Lower leg skin (tissue), 4 donors: ENCODE results near the gene GNG7. TPM values are rescaled to one million over a fixed set of nuclear protein-coding genes. Genes with fewer than 3 reads are reported as not detected.
"Not testable (repeated sequence)": the region's sequence is repeated elsewhere in the genome, so short reads cannot be mapped to it uniquely, and the experiment has no call there.

Source experiments
- DNase-seq, 2 donors: peaks; one replicate each; pipeline ENCODE4 v3.0.0-alpha.2; 2019; ENCODE audit warnings: low spot score in 2 of 2
- H3K4me3 ChIP-seq: fragments of 200-600 bp; sonication (generic); 2 replicates; pipeline ENCODE4 v1.5.1; 2017; ENCODE audit warnings: mild to moderate bottlenecking, low read depth; ENCODE audit not compliant: poor library complexity, severe bottlenecking
- POLR2A ChIP-seq, 2 donors: fragments of 450-650 bp; IDR thresholded peaks; one replicate each; pipeline ENCODE4 v1.6.1; 2016 to 2017; ENCODE audit warnings: antibody characterized with exemption in 2 of 2, mild to moderate bottlenecking in 1 of 2, moderate library complexity in 1 of 2
- WGBS, 2 donors: methylation state at CpG; one replicate each; pipeline ENCODE4 v1.1.5; 2018; 5-methylcytosine and 5-hydroxymethylcytosine counted together
- intact Hi-C: fragments of 100-400 bp; cut with DNase I; formaldehyde crosslinking; loops from one replicate; pipeline ENCODE4 v1.15.0; 2023; ENCODE audit warnings: low total_unique reads
- total RNA-seq, 4 donors: library from RNA; depleted of rRNA; stranded (reverse); fragments of >200 nt; gene quantifications; one replicate each; pipeline ENCODE4 v1.1.0, GENCODE V29; 2016
- TF ChIP-seq, protein P1 (sequence below), 3 donors: fragments of 450-650 bp; IDR thresholded peaks; one replicate each; pipeline ENCODE4 v1.5.1; 2016; ENCODE audit warnings: antibody characterized with exemption in 3 of 3, mild to moderate bottlenecking in 3 of 3, moderate library complexity in 2 of 3

GNG7 gene
- total RNA-seq, 4 donors from 2014 or later: 0.59 to 3.4 (median 2.4) TPM

DNA sequence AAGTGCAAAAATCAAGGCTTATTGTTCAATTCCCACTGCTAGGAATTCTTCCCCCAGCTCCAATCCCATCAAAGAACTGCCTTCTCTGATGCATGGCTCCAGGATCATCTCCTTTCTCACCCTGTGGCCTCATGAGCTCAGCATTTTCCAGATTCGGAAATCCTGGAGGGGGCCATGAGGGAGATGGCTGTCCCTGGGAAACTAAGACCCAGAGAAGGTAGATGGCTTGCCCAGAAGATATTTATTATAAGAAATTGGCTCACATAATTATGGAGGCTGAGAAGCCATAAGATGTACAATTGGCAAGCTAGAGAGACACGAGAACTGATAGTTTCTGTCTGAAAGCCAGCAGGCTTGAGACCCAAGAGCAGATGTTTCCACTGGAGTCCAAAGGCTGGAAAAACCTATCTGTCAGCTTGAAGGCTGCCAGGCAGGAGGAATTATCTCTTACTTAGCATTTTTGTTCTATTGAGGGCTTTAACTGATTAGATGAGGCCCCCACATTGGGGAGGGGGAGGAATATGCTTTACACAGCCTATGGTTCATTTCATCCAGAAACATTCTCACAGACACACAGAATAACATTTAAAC, 168.0 kb downstream of the GNG7 start:
- intact Hi-C loops: no loop called here
- no peak overlapping the region for H3K4me3 ChIP-seq
- TF ChIP-seq POLR2A (IDR thresholded peaks at IDR 0.05): no peak
- TF ChIP-seq, protein P1, sequence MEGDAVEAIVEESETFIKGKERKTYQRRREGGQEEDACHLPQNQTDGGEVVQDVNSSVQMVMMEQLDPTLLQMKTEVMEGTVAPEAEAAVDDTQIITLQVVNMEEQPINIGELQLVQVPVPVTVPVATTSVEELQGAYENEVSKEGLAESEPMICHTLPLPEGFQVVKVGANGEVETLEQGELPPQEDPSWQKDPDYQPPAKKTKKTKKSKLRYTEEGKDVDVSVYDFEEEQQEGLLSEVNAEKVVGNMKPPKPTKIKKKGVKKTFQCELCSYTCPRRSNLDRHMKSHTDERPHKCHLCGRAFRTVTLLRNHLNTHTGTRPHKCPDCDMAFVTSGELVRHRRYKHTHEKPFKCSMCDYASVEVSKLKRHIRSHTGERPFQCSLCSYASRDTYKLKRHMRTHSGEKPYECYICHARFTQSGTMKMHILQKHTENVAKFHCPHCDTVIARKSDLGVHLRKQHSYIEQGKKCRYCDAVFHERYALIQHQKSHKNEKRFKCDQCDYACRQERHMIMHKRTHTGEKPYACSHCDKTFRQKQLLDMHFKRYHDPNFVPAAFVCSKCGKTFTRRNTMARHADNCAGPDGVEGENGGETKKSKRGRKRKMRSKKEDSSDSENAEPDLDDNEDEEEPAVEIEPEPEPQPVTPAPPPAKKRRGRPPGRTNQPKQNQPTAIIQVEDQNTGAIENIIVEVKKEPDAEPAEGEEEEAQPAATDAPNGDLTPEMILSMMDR (IDR thresholded peaks at IDR 0.05): no peak
- no peak for DNase-seq
- 64 to 65% methylated on average over 2 of the region's 2 CpGs for WGBS, 2 donors

DNA sequence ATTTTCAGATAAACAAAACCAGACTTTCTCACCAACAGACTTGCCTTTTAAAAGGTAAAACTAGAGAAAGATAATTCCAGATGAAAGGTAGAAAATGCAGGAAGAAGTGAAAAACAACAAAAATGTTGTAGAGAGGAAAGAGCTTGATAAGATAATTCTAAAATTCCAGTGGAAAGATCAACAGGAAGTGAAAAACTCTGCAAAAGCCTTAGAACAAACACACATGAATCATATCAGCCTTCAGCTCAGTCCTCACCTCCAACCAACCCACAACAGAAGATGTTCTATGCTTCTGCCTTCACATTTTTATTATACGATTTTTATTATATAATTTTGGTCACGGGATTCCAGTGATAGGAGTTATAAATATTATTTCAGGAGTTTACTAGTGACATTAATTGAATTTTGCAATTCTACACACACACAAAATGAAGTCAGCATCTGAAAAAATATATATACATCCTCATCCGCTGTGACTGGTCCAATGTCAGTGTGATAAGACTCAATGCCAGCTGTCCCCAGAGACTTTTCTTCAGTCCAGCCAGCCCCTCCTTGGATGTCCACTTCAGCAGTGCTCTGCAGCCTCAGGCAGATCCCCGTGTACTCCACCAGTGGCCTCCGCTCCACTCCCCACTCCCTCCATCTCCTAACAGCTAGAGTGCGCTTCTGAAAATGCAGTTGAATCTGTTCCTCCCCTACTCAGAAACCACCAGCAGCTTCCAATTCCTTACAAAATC, 168.6 kb downstream of the GNG7 start:
- WGBS, 2 donors: 86 to 87% methylated on average over 6 of the region's 6 CpGs
- intact Hi-C loops: no loop called here
- H3K4me3 ChIP-seq: no peak overlapping the region
- DNase-seq: no peak
- TF ChIP-seq, protein P1 (IDR thresholded peaks at IDR 0.05): no peak
- TF ChIP-seq POLR2A (IDR thresholded peaks at IDR 0.05): no peak

DNA sequence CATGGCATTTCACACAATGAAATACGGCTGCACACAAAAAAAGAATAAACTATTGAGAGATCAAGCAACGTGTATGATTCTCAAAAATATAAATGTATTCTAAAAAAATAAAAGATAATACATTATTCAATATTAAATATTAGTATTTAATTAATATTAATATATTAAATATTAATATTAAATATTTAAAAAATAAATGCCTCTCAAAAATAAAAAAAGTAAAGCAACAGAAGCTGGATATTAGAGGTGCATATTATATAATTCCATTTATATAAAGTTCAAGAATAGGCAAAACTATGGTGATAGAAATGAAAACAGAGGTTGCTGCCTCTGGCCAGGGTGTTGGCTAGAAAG, 169.4 kb downstream of the GNG7 start:
- no peak for TF ChIP-seq POLR2A (IDR thresholded peaks at IDR 0.05)
- TF ChIP-seq, protein P1 (IDR thresholded peaks at IDR 0.05): no peak
- intact Hi-C loops: no loop called here
- 21 to 33% methylated on average over 2 of the region's 2 CpGs for WGBS, 2 donors
- no peak overlapping the region for H3K4me3 ChIP-seq
- no peak for DNase-seq

DNA sequence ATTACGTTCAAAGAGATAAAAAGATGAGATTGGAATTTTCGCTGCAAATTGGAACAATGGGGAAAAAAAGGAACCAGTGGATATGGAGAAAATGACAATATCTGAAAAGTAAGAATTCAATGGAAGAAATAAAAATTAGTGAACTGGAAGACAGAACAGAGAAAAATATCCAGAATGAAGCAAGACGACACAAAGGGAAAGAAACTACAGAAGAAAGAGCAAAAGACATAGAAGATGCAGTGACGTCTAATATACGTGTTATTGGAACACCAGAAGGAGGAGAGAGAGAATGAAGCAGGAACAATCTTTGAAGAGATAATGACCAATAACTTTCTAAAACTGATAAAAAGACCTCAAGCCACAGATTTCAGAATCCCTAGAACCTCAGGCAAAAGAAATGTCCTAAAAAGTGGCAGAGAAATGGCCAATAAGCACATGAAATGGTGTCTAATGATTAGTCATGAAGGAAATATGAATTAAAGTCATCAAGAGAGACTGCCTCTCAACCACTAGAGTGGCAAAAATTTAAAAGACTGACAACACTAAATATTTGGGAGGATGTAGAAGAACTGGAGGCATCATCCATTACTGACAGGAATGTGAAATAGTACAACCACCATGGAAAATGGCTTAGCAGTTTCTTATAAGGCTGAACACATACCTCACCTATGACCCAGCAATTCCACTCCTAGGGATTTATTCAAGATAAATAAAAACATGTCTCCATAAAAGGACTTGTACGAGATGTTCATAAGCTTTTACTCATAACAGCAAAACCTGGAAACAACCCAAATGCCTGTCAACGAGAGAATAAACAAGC, 170.0 kb downstream of the GNG7 start:
- WGBS, 2 donors: 75 to 80% methylated on average over 7 of the region's 7 CpGs

DNA sequence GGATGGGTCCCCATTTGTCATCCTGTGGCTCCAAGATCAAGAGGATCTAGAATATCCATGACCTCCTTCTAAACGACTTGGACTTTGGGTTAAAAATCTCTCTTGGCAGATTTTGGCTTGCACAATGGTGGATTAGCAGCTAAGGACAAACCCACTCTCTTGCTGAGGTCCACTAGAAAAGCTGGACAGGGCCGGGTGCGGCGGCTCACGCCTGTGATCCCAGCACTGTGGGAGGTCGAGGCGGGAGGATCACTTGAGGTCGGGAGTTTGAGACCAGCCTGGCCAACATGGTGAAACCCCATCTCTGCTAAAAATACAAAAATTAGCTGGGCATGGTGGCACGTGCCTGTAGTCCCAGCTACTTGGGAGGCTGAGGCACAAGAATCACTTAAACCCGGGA, 172.6 kb downstream of the GNG7 start:
- 87 to 90% methylated on average over 10 of the region's 10 CpGs for WGBS, 2 donors
- DNase-seq, H3K4me3 ChIP-seq, intact Hi-C loops: not testable (repeated sequence)

More for the DNA sequence above, 170.0 kb downstream of the GNG7 start:
- intact Hi-C loops: no loop called here
- TF ChIP-seq, protein P1 (IDR thresholded peaks at IDR 0.05): no peak
- TF ChIP-seq POLR2A (IDR thresholded peaks at IDR 0.05): no peak
- peak in 1 of 2 donors; percentile 42 for DNase-seq
- no peak overlapping the region for H3K4me3 ChIP-seq

DNA sequence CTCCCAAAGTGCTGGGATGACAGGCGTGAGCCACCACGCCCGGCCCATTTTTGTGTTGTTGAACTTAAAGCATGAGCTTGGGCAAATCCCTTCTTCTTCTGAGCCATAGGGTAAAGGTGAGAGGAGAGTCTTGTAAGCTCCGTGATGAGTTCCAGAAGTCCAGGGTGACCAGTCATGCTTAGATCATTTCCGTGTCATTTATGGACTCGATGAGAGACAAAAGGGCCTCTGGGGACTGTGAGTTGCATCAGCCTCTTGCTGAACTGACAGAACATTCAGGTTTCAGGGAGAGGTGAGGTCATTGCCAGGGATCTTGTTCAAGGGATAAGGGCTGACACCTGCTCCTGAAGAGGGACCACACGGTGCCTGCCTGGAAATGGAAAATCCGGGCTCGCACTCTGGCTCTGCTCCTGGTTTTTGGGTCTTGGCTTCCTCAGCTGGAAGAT, 173.0 kb downstream of the GNG7 start:
- 69 to 84% methylated on average over 9 of the region's 9 CpGs for WGBS, 2 donors
- DNase-seq: peak in 1 of 2 donors; percentile 47
- no peak for TF ChIP-seq POLR2A (IDR thresholded peaks at IDR 0.05)
- TF ChIP-seq, protein P1 (IDR thresholded peaks at IDR 0.05): no peak
- H3K4me3 ChIP-seq: no peak overlapping the region
- intact Hi-C loops: no loop called here
